OCI-LY3 (cell line): Measurements from ENCODE around the gene APELA.
"Not testable (repeated sequence)": the region's sequence is repeated elsewhere in the genome, so short reads cannot be mapped to it uniquely, and the experiment has no call there.

ENCODE experiments used
- H2AFZ ChIP-seq: fragments of 200-600, 300-600 bp; shearing (Covaris generic); 2 replicates; pipeline ENCODE4 v1.6.0; 2014; ENCODE audit warnings: antibody characterized with exemption, low read depth, low read length
- H3K27ac ChIP-seq: fragments of 200-600, 300-600 bp; sonication (generic); 2 replicates; pipeline ENCODE4 v1.5.1; 2014; ENCODE audit warnings: mild to moderate bottlenecking, low read length, moderate library complexity, mixed read lengths
- H3K27me3 ChIP-seq: fragments of 200-600, 300-600 bp; sonication (generic); 2 replicates; pipeline ENCODE4 v1.6.1; 2014; ENCODE audit warnings: low read depth, low read length, mixed read lengths
- H3K36me3 ChIP-seq: fragments of 200-600, 300-600 bp; sonication (generic); replicated peaks from 2 replicates; pipeline ENCODE3; 2014; ENCODE audit warnings: low read depth, low read length, mixed read lengths
- H3K4me1 ChIP-seq: fragments of 300-600, 200-600 bp; sonication (generic); 2 replicates; pipeline ENCODE4 v1.6.1; 2014; ENCODE audit warnings: low read length, mixed read lengths
- H3K4me2 ChIP-seq: fragments of 200-600, 300-600 bp; sonication (generic); 2 replicates; pipeline ENCODE4 v1.6.1; 2014; ENCODE audit warnings: low read length, mixed read lengths
- H3K4me3 ChIP-seq: fragments of 300-600, 200-600 bp; sonication (generic); 2 replicates; pipeline ENCODE4 v1.5.1; 2014; ENCODE audit warnings: antibody characterized with exemption, mild to moderate bottlenecking, low read length, moderate library complexity
- H3K79me2 ChIP-seq: fragments of 300-600, 200-600 bp; shearing (Covaris generic); 2 replicates; pipeline ENCODE4 v1.6.1; 2014; ENCODE audit warnings: mild to moderate bottlenecking, low read length, mixed read lengths
- H3K9ac ChIP-seq: fragments of 300-600, 200-600 bp; shearing (Covaris generic); 2 replicates; pipeline ENCODE4 v1.6.0; 2014; ENCODE audit warnings: mild to moderate bottlenecking, low read length, moderate library complexity
- H3K9me3 ChIP-seq: fragments of 200-600, 300-600 bp; shearing (Covaris generic); 2 replicates; pipeline ENCODE4 v1.6.1; 2014; ENCODE audit warnings: low read length, mixed read lengths; ENCODE audit not compliant: insufficient read depth
- H4K20me1 ChIP-seq: fragments of 200-600, 300-600 bp; sonication (generic); 2 replicates; pipeline ENCODE4 v1.6.1; 2016; ENCODE audit warnings: low read length, mixed read lengths; ENCODE audit not compliant: insufficient read depth
- CTCF ChIP-seq: fragments of 200-600, 300-600 bp; sonication (generic); IDR thresholded peaks from 2 replicates; pipeline ENCODE4 v1.5.1; 2014; ENCODE audit warnings: antibody characterized with exemption, low read length, low read depth
- EZH2phosphoT487 ChIP-seq: fragments of 200-600 bp; shearing (Covaris generic); IDR thresholded peaks from 2 replicates; pipeline ENCODE4 v1.6.1; 2018; ENCODE audit warnings: antibody characterized with exemption, mixed run types, low read depth

Gene APELA

GRCh38 chr4:164904336-164904735 is 27.4 kb downstream of the APELA start:
- Histone ChIP-seq H3K4me1 (peaks cover 5% of the 10 kb centered on the region), H2AFZ (no peak overlapping the region)

GRCh38 chr4:164904941-164905340 is 28.0 kb downstream of the APELA start:
- no peak overlapping the region for H2AFZ ChIP-seq
- no peak overlapping the region for H3K4me3 ChIP-seq
- H3K4me2 ChIP-seq = no peak overlapping the region
- peaks cover under 1% of the 10 kb centered on the region for H3K4me1 ChIP-seq
- H3K36me3 ChIP-seq = no peaks in the 10 kb centered on the region
- H3K27me3 ChIP-seq = no peaks in the 10 kb centered on the region
- TF ChIP-seq EZH2phosphoT487 = no peak
- TF ChIP-seq CTCF = no peak
- H3K27ac ChIP-seq = no peak overlapping the region
- no peak overlapping the region for H3K9ac ChIP-seq
- no peaks in the 10 kb centered on the region for H3K79me2 ChIP-seq
- H4K20me1 ChIP-seq = no peaks in the 10 kb centered on the region
- no peaks in the 10 kb centered on the region for H3K9me3 ChIP-seq

More at GRCh38 chr4:164904336-164904735, 27.4 kb downstream of the APELA start:
- H3K4me3 ChIP-seq = no peak overlapping the region
- no peaks in the 10 kb centered on the region for H3K36me3 ChIP-seq
- no peaks in the 10 kb centered on the region for H3K9me3 ChIP-seq
- TF ChIP-seq CTCF (no peak), EZH2phosphoT487 (no peak)
- no peak overlapping the region for H3K9ac ChIP-seq
- H3K4me2 ChIP-seq = no peak overlapping the region
- no peaks in the 10 kb centered on the region for H3K79me2 ChIP-seq
- no peaks in the 10 kb centered on the region for H3K27me3 ChIP-seq
- H3K27ac ChIP-seq = no peak overlapping the region
- no peaks in the 10 kb centered on the region for H4K20me1 ChIP-seq

- peaks cover 4% of the 10 kb centered on the region; the same call in 1 of the 2 replicates for H3K4me1 ChIP-seq
- H4K20me1 ChIP-seq = no peaks in the 10 kb centered on the region
- TF ChIP-seq EZH2phosphoT487 = no peak
- no peaks in the 10 kb centered on the region for H3K79me2 ChIP-seq
- no peaks in the 10 kb centered on the region for H3K9me3 ChIP-seq
- H3K4me3 ChIP-seq = no peak overlapping the region
- H3K4me2 ChIP-seq = no peak overlapping the region
- no peak overlapping the region for H2AFZ ChIP-seq
- no peak overlapping the region for H3K9ac ChIP-seq
- H3K27ac ChIP-seq = no peak overlapping the region
- H3K36me3 ChIP-seq = no peaks in the 10 kb centered on the region
- H3K27me3 ChIP-seq = no peaks in the 10 kb centered on the region
These were observed 29.4 kb downstream of the APELA start for GRCh38 chr4:164906368-164906767.

GRCh38 chr4:164913506-164913905 is 36.5 kb downstream of the APELA start:
- not testable (repeated sequence) for H3K27ac ChIP-seq, H3K4me2 ChIP-seq, H3K4me3 ChIP-seq, H3K27me3 ChIP-seq, H3K79me2 ChIP-seq, H3K36me3 ChIP-seq, H3K9me3 ChIP-seq, H4K20me1 ChIP-seq, H3K9ac ChIP-seq, H2AFZ ChIP-seq, H3K4me1 ChIP-seq
- peak; percentile 51 for TF ChIP-seq CTCF

- no peaks in the 10 kb centered on the region for H3K79me2 ChIP-seq
- H3K4me2 ChIP-seq = no peak overlapping the region
- H3K4me3 ChIP-seq = no peak overlapping the region
- no peak overlapping the region for H2AFZ ChIP-seq
- TF ChIP-seq EZH2phosphoT487 (no peak), CTCF (no peak)
- no peaks in the 10 kb centered on the region for H3K36me3 ChIP-seq
- no peak overlapping the region for H3K27ac ChIP-seq
- H3K9me3 ChIP-seq = no peaks in the 10 kb centered on the region
- no peaks in the 10 kb centered on the region for H3K27me3 ChIP-seq
- H3K4me1 ChIP-seq = no peaks in the 10 kb centered on the region
- H3K9ac ChIP-seq = no peak overlapping the region
- no peaks in the 10 kb centered on the region for H4K20me1 ChIP-seq
These were observed 42.0 kb downstream of the APELA start for GRCh38 chr4:164918956-164919355.
